Right lobe of liver (tissue), 6 donors: ENCODE data around the gene YWHAG. TPM values are rescaled to one million over a fixed set of nuclear protein-coding genes. Genes with fewer than 3 reads are reported as not detected.
"Not testable (repeated sequence)": the region's sequence is repeated elsewhere in the genome, so short reads cannot be mapped to it uniquely, and the experiment has no call there.

Experiments used
- ATAC-seq, 4 donors: fragments of 200-7000 bp; cut with Tn5 transposase; one replicate each; pipeline ENCODE4 v1.9.1; 2020; ENCODE audit warnings: mild to moderate bottlenecking in 4 of 4, moderate library complexity in 4 of 4
- DNase-seq, 3 donors: peaks; one replicate each; pipeline ENCODE4 v3.0.0-alpha.2; 2020
- H3K27ac ChIP-seq, 3 donors: fragments of 200-600 bp; one replicate each; pipeline ENCODE4 v1.8.0; 2022
- H3K27me3 ChIP-seq, 2 donors: fragments of 200-600 bp; one replicate each; pipeline ENCODE4 v1.8.0; 2022
- H3K36me3 ChIP-seq, 4 donors: fragments of 200-600 bp; sonication (generic) in 1 of 4; one replicate each; pipeline versions ENCODE4 v1.5.1 to v1.8.0; 2017 to 2022; ENCODE audit warnings: control low read depth in 1 of 4
- H3K4me1 ChIP-seq, 4 donors: fragments of 200-600 bp; sonication (generic) in 1 of 4; one replicate each; pipeline versions ENCODE4 v1.5.1 to v1.8.0; 2017 to 2022; ENCODE audit warnings: control low read depth in 1 of 4
- H3K4me3 ChIP-seq, 3 donors: fragments of 200-600 bp; one replicate each; pipeline ENCODE4 v1.8.0; 2022
- H3K9me3 ChIP-seq, 4 donors: fragments of 200-600 bp; sonication (generic) in 1 of 4; one replicate each; pipeline versions ENCODE4 v1.5.1 to v1.8.0; 2017 to 2022; ENCODE audit warnings: control low read depth in 1 of 4
- CTCF ChIP-seq, 4 donors: fragments of 200-600 bp in 3 of 4; fragments of 450-650 bp in 1 of 4; IDR thresholded peaks; one replicate each; pipeline versions ENCODE4 v1.5.1 to v1.8.0; 2016 to 2022; ENCODE audit warnings: antibody characterized with exemption in 4 of 4, mild to moderate bottlenecking in 2 of 4
- POLR2A ChIP-seq: fragments of 450-650 bp; IDR thresholded peaks from one replicate; pipeline ENCODE4 v1.6.1; 2017; ENCODE audit warnings: antibody characterized with exemption, mild to moderate bottlenecking
- WGBS: methylation state at CpG from one replicate; pipeline ENCODE4 v1.1.6; 2018; ENCODE audit warnings: low coverage, low lambda C conversion rate; ENCODE audit not compliant: insufficient coverage; ENCODE audit errors: missing lambda C conversion rate; 5-methylcytosine and 5-hydroxymethylcytosine counted together
- intact Hi-C, 2 donors: fragments of 100-400 bp; cut with DNase I; formaldehyde crosslinking; loops; one replicate each; pipeline versions ENCODE4 v1.11.2 to v1.14.1; 2022
- total RNA-seq, 6 experiments: library from RNA; depleted of rRNA in 2 of 6; stranded (reverse); fragments of >200 nt in 2 of 6; fragmentation: NEBNext Ultra II Directional in 3 of 6; extraction: Animal tissue kit (Norgen Biotek cat#: 25700) in 3 of 6; gene quantifications; one replicate each; pipeline versions ENCODE4 v1.1.0 to v1.2.4, GENCODE V29; 2016 to 2023
- donor health status: DM: no; HTN: yes; CAD: no.
- donor health status: DM: no; HTN: no; CAD: no.
- donor health status: DM: no; HTN: no; CAD: no.
- donor health status: DM: no; HTN: yes; CAD: no.
- donor health status: DM: no; HTN: yes; CAD: no.

The YWHAG gene
- total RNA-seq, 6 experiments from 2014 or later, result 43.5 to 69.1 (median 58.4) TPM

DNA sequence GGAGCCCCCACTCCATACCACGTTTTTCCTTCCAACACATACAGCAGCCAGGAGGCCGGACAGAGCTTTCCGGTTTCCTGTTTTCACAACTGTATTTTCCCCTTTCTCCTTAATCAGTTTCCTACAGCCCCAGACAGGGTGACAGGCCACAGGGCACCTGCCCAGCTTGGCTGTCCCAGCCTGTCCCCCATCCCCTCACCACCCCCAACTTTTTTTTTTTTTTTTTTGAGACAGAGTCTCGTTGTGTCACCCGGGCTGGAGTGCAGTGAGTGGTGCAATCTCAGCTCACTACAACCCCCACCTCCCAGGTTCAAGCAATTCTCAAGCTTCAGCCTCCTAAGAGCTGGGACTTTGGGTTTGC, 66.6 kb downstream of the YWHAG start:
- intact Hi-C loops, result no loop called here
- H3K27me3 ChIP-seq, result no peaks in the 10 kb centered on the region
- TF ChIP-seq POLR2A, result no peak
- no peak for TF ChIP-seq CTCF (IDR thresholded peaks at IDR 0.05)
- peak overlapping the region; percentile 25 to 41 (median 27) for H3K4me3 ChIP-seq
- ATAC-seq, result peak; percentile 36 to 48 (median 46)
- H3K4me1 ChIP-seq, result peaks cover 0 to 14% (median 4%) of the 10 kb centered on the region in 4 donors
- H3K36me3 ChIP-seq, result no peaks in the 10 kb centered on the region
- no peak for DNase-seq
- peak overlapping the region; percentile 91 to 96 (median 95) for H3K27ac ChIP-seq
- no peaks in the 10 kb centered on the region for H3K9me3 ChIP-seq
- 20% methylated on average over 5 of the region's 5 CpGs for WGBS

- ATAC-seq, result peak; percentile 79 to 87 (median 85)
- Histone ChIP-seq H3K4me3 (peak overlapping the region; percentile 25 to 41 (median 27)), H3K4me1 (peaks cover 0 to 14% (median 3%) of the 10 kb centered on the region in 4 donors)
These were observed 67.2 kb downstream of the YWHAG start for GRCh38 chr7:76291351-76292212.

DNA sequence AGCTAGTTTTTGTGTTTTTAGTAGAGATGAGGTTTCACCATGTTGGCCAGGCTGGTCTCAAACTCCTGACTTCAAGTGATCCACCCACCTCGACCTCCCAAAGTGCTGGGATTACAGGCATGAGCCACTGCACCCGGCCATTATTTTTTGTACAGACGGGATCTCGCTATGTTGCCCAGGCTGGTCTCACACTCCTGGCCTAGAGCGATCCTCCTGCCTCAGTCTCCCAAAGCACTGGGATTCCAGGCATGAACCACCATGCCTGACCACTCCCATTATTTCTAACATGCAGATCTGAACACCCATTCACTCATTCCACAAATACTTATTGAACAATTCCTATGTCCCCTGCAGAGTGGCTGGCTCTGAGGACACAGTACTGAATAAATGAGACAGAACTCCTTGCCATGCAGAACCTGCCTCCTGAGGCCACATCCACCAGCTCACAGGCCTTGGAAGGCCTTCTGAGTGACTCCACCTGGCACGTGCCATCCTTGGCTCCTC, 67.9 kb downstream of the YWHAG start:
- ATAC-seq, DNase-seq, H3K4me3 ChIP-seq, H3K36me3 ChIP-seq, H3K9me3 ChIP-seq, intact Hi-C loops, H3K27me3 ChIP-seq: not testable (repeated sequence)
- Histone ChIP-seq H3K27ac (peak overlapping the region in 2 of 3 donors; percentile 71 to 96), H3K4me1 (peaks cover 0 to 14% (median 3%) of the 10 kb centered on the region in 4 donors)
- WGBS, result 78% methylated on average over 5 of the region's 6 CpGs

More at GRCh38 chr7:76291351-76292212, 67.2 kb downstream of the YWHAG start:
- Histone ChIP-seq H3K27ac (peak overlapping the region; percentile 91 to 96 (median 95)), H3K9me3 (no peaks in the 10 kb centered on the region), H3K36me3 (no peaks in the 10 kb centered on the region), H3K27me3 (no peaks in the 10 kb centered on the region)
- TF ChIP-seq CTCF (IDR thresholded peaks at IDR 0.05) (peak; percentile 97 to 99 (median 98)), POLR2A (peak; percentile 10)
- WGBS, result 14% methylated on average over 21 of the region's 30 CpGs
- DNase-seq, result peak; percentile 88 to 91 (median 90)
- intact Hi-C loops, result no loop called here

DNA sequence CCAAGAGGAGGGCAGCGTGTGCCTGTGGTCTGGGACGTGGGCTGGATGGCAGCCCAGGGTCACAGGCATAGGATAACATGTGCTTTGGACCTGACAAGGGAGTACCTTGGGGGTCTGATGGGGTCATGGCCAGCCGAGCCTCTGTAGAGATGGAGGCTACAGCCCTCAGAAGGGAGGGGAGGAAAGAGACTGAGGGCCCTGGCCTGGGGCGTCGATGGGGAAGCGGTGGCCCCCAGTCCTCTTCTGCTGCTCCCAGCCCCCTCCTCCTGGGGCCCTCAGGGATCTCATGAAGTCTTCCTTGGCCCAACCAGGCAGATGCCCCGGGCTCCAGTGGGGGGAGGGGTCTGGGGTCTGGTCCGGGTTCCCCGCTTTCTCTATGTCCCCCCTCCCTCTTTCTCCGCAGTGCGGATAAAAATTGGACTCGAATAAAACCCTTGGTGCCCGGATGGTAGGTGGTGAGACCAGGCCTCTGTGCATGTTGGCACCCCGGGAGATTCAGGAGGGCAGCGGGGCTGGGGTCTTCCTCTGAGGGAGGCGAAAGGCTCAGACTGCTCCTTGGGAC, 71.9 kb downstream of the YWHAG start:
- Histone ChIP-seq H3K36me3 (no peaks in the 10 kb centered on the region), H3K4me1 (peaks cover 0 to 4% (median under 1%) of the 10 kb centered on the region in 4 donors), H3K4me3 (no peak overlapping the region), H3K9me3 (no peaks in the 10 kb centered on the region), H3K27ac (no peak overlapping the region), H3K27me3 (no peaks in the 10 kb centered on the region)
- TF ChIP-seq POLR2A (no peak), CTCF (IDR thresholded peaks at IDR 0.05) (no peak)
- DNase-seq (no peak), ATAC-seq (no peak)
- intact Hi-C loops, result no loop called here
- WGBS, result 66% methylated on average over 3 of the region's 16 CpGs
